Colonic mucosa (tissue), 4 donors: Measurements from ENCODE around the gene PYGM. TPM values are rescaled to one million over a fixed set of nuclear protein-coding genes. Genes with fewer than 3 reads are reported as not detected.
A peak's percentile ranks its signal among the peaks of the same experiment; 100 is the strongest.

ENCODE experiments used
- DNase-seq: peaks from one replicate; pipeline ENCODE4 v3.0.0-alpha.2; 2020
- H3K27ac ChIP-seq: fragments of 200-600 bp; one replicate; pipeline ENCODE4 v1.8.0; 2021
- H3K27me3 ChIP-seq: fragments of 200-600 bp; one replicate; pipeline ENCODE4 v1.8.0; 2021
- H3K36me3 ChIP-seq: fragments of 200-600 bp; one replicate; pipeline ENCODE4 v1.8.0; 2021
- H3K4me1 ChIP-seq: fragments of 200-600 bp; one replicate; pipeline ENCODE4 v1.8.0; 2021; ENCODE audit warnings: mild to moderate bottlenecking
- H3K4me3 ChIP-seq: fragments of 200-600 bp; one replicate; pipeline ENCODE4 v1.8.0; 2021
- H3K9ac ChIP-seq, 2 donors: one replicate each; pipeline ENCODE4 v1.7.0; 2013; ENCODE audit warnings: control low read depth in 2 of 2, low read depth in 2 of 2, low read length in 2 of 2
- H3K9me3 ChIP-seq: fragments of 200-600 bp; one replicate; pipeline ENCODE4 v1.8.0; 2021
- CTCF ChIP-seq: fragments of 200-600 bp; IDR thresholded peaks from one replicate; pipeline ENCODE4 v1.8.0; 2022; ENCODE audit warnings: antibody characterized with exemption, mild to moderate bottlenecking
- intact Hi-C: fragments of 100-400 bp; cut with DNase I; formaldehyde crosslinking; loops from one replicate; pipeline ENCODE4 v1.14.1; 2022
- total RNA-seq, 2 donors: library from RNA; stranded (reverse); fragmentation: NEBNext Ultra II Directional in 1 of 2; extraction: Animal tissue kit (Norgen Biotek cat#: 25700) in 1 of 2; gene quantifications; one replicate each; pipeline ENCODE4 v1.2.1, GENCODE V29; 2021
- donor health status: healthy.
- donor health status: DM: no; HTN: no; CAD: no.
- donor health status: DM: no; HTN: no; CAD: no.

Gene PYGM
- total RNA-seq, 2 donors from 2014 or later = 1.6 to 2.7 TPM

- H3K4me3 ChIP-seq = no peak overlapping the region
- no peaks in the 10 kb centered on the region for H3K4me1 ChIP-seq
- no peak for TF ChIP-seq CTCF
- H3K9ac ChIP-seq = no peak overlapping the region
- DNase-seq = no peak
- no peaks in the 10 kb centered on the region for H3K9me3 ChIP-seq
- H3K36me3 ChIP-seq = no peaks in the 10 kb centered on the region
- intact Hi-C loops = no loop called here
- H3K27me3 ChIP-seq = no peaks in the 10 kb centered on the region
- no peak overlapping the region for H3K27ac ChIP-seq
Observed at GRCh38 chr11:64726867-64727530, 32.8 kb downstream of the PYGM start.

DNA sequence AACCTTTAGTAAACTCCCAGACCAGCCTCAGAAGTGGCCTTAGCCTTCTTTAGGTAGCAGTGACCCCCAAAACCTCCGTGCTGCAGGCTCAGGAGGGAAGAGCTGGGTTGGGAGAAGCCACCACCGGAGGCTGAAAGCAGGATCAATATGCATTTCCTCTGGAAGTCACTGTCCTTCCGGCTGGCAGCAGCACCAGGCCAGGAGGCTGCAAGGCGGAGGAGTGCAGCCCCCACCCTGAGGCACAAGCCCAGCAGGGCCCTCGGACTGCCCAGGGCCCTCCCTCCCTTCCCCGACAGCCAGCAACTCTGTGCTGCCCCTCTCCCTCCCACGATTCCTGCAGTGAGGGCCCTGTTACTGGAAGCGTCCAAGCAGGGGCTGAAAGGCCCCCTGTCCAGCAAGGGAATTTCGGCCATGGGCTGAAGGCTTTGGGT lies 33.5 kb downstream of the PYGM start:
- no peak for TF ChIP-seq CTCF
- intact Hi-C loops = no loop called here
- Histone ChIP-seq H3K27ac (no peak overlapping the region), H3K36me3 (no peaks in the 10 kb centered on the region), H3K9ac (no peak overlapping the region), H3K9me3 (no peaks in the 10 kb centered on the region), H3K27me3 (no peaks in the 10 kb centered on the region), H3K4me1 (no peaks in the 10 kb centered on the region), H3K4me3 (no peak overlapping the region)
- no peak for DNase-seq

DNA sequence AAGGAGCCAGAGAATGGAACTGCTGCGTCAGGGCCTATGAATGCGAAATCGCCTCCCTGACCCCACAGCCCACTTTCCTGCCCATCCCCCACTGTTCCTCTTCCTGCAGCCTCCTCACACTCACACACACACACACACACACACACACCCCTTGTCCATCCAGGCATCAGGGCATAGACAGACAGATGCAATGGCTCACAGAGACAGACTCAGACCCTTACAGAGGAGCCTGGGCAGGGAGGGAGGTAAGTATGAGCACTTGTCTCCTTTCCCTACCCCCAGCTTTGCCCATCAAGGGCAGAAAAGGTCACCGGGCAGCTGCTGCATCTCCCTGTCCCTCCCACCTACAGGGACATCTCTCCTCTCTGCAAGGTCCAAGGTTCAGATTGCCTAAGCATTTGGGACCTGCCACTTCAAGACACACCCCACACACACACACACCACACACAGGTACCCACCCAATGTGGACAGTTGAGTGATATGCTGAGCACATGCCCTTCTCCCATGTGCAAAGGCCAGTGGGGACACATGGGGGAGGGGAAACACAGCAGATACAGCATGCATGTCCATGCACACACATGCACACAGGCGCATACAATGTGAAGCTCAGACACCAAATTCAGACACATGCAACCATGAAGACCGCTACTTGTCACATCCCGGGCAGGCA lies 34.8 kb downstream of the PYGM start:
- peaks cover 1% of the 10 kb centered on the region for H3K27me3 ChIP-seq
- H3K9me3 ChIP-seq = no peaks in the 10 kb centered on the region
- H3K4me1 ChIP-seq = no peaks in the 10 kb centered on the region
- H3K4me3 ChIP-seq = no peak overlapping the region
- intact Hi-C loops = no loop called here
- TF ChIP-seq CTCF = no peak
- H3K36me3 ChIP-seq = no peaks in the 10 kb centered on the region
- DNase-seq = no peak
- no peak overlapping the region for H3K27ac ChIP-seq
- H3K9ac ChIP-seq = no peak overlapping the region

GRCh38 chr11:64723907-64724862 lies 35.6 kb downstream of the PYGM start:
- DNase-seq = no peak
- no peak overlapping the region for H3K27ac ChIP-seq
- H3K4me3 ChIP-seq = peak overlapping the region; percentile 75

More at GRCh38 chr11:64723907-64724862, 35.6 kb downstream of the PYGM start:
- intact Hi-C loops = no loop called here
- H3K36me3 ChIP-seq = no peaks in the 10 kb centered on the region
- H3K4me1 ChIP-seq = no peaks in the 10 kb centered on the region
- no peaks in the 10 kb centered on the region for H3K9me3 ChIP-seq
- H3K9ac ChIP-seq = peak overlapping the region in 1 of 2 donors; percentile 50
- no peak for TF ChIP-seq CTCF
- H3K27me3 ChIP-seq = peaks cover 8% of the 10 kb centered on the region
